Activated CD8-positive, alpha-beta memory T cell treated with anti-CD3 and anti-CD28 coated beads, Interleukin-2, amount 50 U/mL, for 48 hours (primary cell): ENCODE data around the gene GULP1.
"Not testable (repeated sequence)": the region's sequence is repeated elsewhere in the genome, so short reads cannot be mapped to it uniquely, and the experiment has no call there.

Experiments used
- DNase-seq: peaks from one replicate; pipeline ENCODE4 v3.0.0-alpha.2; 2020

GULP1 gene

GRCh38 chr2:188293601-188294351 lies 2.1 kb downstream of the GULP1 start:
- no peak for DNase-seq

GRCh38 chr2:188294352-188294926 lies 2.8 kb downstream of the GULP1 start:
- DNase-seq = no peak

DNA sequence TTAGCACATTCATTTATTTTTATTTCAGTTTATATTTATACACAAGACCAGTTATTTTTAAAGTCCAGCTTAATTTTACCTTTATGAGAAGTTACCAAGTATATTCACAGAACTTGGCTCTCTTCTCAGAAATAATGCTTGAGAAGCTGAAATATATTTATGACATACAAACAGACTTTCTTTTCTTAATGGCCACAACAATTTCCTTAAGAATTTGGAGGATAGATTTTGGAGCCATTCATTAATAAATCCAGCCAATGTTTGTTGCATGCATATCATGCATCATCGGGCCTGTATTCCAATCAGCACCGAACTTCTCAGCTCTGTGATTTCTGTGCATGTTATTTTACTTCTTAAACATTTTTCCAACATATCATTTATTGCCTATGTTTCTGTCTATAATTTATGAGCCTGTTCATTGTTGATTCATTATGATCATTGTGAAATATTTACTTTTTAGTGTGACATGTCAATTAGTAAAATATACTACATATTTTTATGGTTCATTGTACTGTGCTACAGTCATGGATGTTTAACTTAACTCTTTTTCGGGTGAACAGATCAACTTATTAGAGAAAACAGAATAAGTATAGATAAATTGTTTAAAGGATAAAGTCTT lies 3.5 kb downstream of the GULP1 start:
- DNase-seq = no peak

- no peak for DNase-seq
Observed at GRCh38 chr2:188297978-188298377, 6.3 kb downstream of the GULP1 start.

- DNase-seq = not testable (repeated sequence)
Observed at GRCh38 chr2:188298937-188299371, 7.3 kb downstream of the GULP1 start.

DNA sequence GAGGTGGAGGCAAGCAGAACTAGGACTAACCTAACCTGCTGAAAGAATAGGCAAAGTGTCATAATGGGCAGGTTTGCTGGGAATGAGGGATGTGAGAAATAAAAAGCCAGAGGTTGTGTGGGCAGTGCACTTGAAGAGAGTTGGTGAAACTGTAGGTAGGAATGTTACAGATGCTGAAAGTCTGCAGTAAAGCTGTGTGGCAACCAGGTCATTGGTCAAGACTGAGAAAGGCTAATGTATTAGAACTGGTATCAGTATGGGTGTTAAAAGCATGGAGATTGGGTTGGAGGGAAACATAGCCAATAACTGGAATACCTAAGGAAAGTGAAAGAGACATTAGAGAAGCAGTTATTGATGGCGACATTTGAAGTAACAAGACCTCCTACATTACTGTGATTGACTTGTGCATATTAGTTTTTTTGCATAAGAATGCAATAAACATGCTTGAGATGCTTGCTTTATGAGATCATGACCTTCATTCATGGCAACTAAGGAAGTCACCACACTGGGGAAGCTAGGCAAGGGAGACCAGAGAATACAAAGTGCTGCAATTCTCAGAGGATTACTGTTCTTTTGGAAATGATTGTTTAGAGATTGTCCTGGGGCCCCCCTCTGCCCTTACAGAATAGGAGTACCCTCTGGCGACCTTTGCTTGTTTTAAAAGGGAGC lies 11.8 kb downstream of the GULP1 start:
- no peak for DNase-seq

DNA sequence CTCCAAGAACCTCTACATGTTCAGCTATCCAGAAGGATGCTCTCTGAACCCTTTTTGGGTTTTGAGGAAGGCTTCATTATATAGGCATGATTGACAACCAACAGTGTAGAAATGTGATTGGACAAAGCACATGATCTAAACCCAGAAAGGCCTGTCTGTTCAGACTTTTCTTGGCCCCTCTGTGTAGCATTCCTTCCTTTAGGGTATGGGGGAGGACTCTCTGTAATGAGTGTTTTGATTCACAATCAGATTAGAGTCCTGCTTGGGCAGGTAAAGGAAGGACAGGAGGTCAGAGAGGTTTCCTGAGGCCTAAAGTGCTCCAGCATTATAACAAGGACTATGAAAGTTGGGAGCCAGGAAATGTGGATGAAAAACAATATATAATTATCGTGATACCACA lies 13.6 kb downstream of the GULP1 start:
- DNase-seq = no peak

- no peak for DNase-seq
Observed at GRCh38 chr2:188306271-188306670, 14.6 kb downstream of the GULP1 start.

GRCh38 chr2:188307850-188308283 lies 16.2 kb downstream of the GULP1 start:
- DNase-seq = no peak

DNA sequence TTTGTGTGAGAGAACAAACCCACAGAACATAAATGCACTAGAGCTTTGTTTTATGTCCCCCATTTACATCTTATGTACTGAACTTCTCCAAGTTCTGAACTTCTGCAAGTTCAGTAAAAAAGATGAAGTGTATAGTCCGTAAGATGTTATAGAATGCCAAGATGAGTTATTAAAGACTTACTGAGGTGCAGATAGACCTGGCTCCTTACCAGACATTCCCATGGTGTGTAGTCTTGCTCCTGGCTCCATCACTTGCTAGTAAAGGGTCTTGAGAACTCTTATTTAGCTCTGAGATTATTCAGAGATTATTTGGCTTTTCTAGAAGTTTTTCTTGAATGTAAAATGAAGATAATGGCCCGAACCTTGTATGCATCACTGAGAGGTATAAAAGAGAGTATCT lies 16.8 kb downstream of the GULP1 start:
- no peak for DNase-seq

GRCh38 chr2:188309364-188309763 lies 17.7 kb downstream of the GULP1 start:
- no peak for DNase-seq

- DNase-seq = no peak
Observed at GRCh38 chr2:188314314-188315054, 22.8 kb downstream of the GULP1 start.

- no peak for DNase-seq
Observed at GRCh38 chr2:188315750-188316149, 24.1 kb downstream of the GULP1 start.

GRCh38 chr2:188316342-188316741 lies 24.7 kb downstream of the GULP1 start:
- no peak for DNase-seq

GRCh38 chr2:188316791-188317423 lies 25.2 kb downstream of the GULP1 start:
- DNase-seq = no peak

DNA sequence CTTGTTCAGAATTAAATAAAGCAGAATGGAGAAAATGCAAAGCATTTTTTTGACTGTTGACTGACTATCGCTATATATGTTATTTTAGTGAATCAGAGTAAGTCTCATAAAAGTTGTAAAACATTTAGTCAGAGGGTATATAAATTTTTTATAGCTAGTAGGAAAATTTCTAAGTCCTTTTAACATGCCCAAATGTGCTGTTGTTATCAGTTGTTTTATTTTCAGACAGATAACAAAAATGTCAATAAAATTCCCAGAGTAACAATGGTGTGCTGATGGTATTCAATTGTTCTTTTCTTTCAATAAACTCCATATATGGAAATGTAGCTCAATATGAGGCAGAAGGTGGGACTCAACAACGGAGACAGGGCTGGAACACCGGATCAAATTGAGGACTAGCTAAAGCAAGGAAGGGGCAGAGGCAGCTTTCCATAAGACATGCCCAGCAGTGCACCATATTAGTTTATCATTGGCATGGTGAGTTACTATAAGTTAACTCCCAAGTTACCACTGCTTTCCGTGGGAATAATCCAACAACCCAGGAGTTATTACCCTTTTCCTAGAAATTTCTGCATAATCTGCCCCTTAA lies 26.6 kb downstream of the GULP1 start:
- no peak for DNase-seq

DNA sequence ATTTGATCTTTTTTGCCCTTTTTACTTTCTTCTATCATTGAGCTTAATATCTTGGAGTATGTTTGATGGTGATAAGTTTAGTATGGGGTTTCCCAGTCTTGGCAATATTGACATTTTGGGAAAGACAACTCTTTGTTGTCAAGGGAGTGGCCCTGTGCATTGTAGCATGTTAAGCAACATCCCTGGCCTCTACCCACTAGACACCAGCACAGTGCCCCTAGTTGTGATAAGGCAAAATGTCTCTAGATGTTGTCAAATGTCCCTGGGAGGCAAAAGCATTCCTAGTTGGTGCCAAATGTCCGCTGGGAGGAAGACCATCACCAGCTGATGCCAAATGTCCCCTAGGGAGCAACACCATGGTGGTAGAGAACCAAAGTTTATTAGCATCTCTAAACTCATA lies 28.2 kb downstream of the GULP1 start:
- no peak for DNase-seq

GRCh38 chr2:188320861-188321260 lies 29.2 kb downstream of the GULP1 start:
- DNase-seq = no peak

DNA sequence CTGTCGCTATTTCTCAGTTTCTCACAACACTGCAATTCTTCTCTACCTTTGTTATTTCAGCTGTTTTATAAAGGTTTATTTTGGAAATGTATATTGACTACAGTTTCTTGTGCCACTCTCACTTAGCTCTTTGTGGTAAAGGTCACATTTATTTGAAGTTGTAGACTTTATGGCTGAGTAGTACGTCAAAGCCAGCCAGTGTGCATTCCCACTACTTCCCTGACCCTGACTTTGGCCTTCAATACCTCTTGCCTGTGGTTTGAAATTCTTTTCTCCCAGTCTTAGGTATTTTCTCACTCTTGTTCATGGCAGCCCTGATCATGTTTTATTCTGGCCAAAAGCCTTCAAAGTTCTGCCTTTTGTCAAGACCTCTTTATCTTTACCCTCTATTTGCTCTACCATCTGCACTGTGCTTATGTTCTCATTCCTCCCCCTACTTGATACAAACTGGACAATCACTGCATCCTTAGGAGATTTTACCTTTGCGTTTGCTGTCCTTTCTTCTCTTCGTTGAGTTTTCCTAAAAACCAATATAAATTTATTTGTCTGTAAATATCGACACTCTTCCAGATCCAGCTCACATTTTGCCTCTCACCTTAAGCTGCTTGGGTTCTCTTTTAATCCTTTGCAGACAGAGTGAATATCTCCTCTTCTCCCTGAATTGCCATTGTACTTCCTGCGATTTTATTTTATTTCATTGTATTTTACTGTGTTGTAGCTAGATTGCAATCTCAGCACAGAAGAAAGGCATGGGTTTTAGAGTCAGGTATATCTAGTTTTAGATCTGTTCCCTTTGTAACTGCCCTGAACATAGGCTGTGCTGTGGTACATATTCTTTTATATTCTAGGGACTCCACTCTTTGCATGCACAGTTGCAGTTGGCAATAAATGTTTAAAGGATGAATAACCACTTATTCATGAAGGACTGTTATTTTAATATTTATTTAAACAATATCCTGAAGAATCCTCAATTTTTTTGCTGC lies 31.2 kb downstream of the GULP1 start:
- DNase-seq = no peak

DNA sequence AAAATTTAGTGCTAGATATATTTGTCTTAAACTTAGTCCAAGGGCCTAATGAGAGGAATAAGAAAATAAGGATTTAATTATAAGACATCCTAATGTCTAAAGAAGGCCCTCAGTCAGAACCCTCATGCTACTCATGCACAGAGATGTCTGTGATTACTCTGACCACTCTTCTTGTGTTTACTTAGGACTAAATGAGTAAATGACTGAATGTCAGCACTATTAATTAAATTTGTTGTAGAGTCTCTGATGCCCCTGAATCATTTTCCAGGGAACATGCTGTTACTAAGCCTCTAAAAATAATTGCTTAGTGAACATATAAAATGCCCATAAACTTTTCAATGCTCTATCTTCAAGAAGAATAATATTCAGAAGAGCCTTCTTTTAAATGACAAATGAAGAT lies 32.4 kb downstream of the GULP1 start:
- DNase-seq = no peak

- DNase-seq = no peak
Observed at GRCh38 chr2:188326290-188326668, 34.6 kb downstream of the GULP1 start.
